B cell (primary cell): ENCODE results near the gene PNLDC1.

Experiments used
- EZH2 ChIP-seq: IDR thresholded peaks from 2 replicates; pipeline ENCODE4 v1.6.1; 2012; ENCODE audit warnings: borderline replicate concordance, low read depth, mild to moderate bottlenecking, moderate library complexity, low read length; ENCODE audit not compliant: insufficient read depth, poor library complexity, severe bottlenecking
- TF ChIP-seq, protein P1 (sequence below): fragments of 200-600 bp; IDR thresholded peaks from one replicate; pipeline ENCODE4 v1.8.0; 2022; ENCODE audit warnings: antibody characterized with exemption, mild to moderate bottlenecking

DNA sequence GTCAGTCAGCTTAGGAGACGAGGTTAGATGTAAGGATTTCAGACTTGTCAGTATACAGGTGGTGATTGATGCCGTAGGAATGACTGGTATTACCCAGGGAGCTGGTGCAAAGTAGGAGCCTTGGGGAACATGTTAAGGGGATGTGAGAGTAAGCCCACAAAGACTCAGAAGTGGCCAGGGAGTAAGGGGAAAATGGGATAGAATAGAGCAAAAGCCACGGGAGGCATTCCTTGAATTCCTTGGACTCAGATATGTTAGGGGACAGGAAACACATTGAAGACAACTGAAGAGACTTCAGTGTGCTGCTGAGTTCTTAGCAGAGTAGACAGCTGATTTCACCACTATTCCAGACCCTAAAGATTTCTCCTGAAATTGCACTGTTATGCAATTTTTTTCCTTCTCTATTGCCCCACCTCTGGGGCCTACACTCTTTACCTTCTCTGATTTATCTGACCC lies 39.4 kb upstream of the PNLDC1 start:
- TF ChIP-seq, protein P1, sequence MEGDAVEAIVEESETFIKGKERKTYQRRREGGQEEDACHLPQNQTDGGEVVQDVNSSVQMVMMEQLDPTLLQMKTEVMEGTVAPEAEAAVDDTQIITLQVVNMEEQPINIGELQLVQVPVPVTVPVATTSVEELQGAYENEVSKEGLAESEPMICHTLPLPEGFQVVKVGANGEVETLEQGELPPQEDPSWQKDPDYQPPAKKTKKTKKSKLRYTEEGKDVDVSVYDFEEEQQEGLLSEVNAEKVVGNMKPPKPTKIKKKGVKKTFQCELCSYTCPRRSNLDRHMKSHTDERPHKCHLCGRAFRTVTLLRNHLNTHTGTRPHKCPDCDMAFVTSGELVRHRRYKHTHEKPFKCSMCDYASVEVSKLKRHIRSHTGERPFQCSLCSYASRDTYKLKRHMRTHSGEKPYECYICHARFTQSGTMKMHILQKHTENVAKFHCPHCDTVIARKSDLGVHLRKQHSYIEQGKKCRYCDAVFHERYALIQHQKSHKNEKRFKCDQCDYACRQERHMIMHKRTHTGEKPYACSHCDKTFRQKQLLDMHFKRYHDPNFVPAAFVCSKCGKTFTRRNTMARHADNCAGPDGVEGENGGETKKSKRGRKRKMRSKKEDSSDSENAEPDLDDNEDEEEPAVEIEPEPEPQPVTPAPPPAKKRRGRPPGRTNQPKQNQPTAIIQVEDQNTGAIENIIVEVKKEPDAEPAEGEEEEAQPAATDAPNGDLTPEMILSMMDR: no peak
- TF ChIP-seq EZH2: no peak
